ENCODE measurements around the gene RBM14.
"Not testable (repeated sequence)": the region's sequence is repeated elsewhere in the genome, so short reads cannot be mapped to it uniquely, and the experiment has no call there.

Gene RBM14

GRCh38 chr11:66616379-66617154 is at the start of gene RBM14:
Gene RBM14 (plus strand): TSS chr11:66616630. CDS start chr11:66616721, 91 bp downstream.
- peak; percentile 98 to 99 for DNase-seq (ENCODE audit: low read depth in 2 of 2)

GRCh38 chr11:66567787-66568123 is 48.7 kb upstream of the RBM14 start:
- DNase-seq (ENCODE audit: low read depth in 2 of 2) = no peak

- peak in 1 of 2 experiments; percentile 32 for DNase-seq (ENCODE audit: low read depth in 2 of 2)
Measured at GRCh38 chr11:66568124-66568916, 48.1 kb upstream of the RBM14 start, which contains the start of gene CTSF. Gene CTSF (minus strand): TSS chr11:66568606. CDS start chr11:66568486, 120 bp downstream.

GRCh38 chr11:66569076-66569475 is 47.4 kb upstream of the RBM14 start:
- DNase-seq (ENCODE audit: low read depth in 2 of 2) = no peak

GRCh38 chr11:66570079-66570849 is 46.2 kb upstream of the RBM14 start:
- no peak for DNase-seq (ENCODE audit: low read depth in 2 of 2)

GRCh38 chr11:66570850-66571180 is 45.6 kb upstream of the RBM14 start:
- DNase-seq (ENCODE audit: low read depth in 2 of 2) = no peak

- DNase-seq (ENCODE audit: low read depth in 2 of 2) = peak; percentile 20 to 36
Measured at GRCh38 chr11:66579017-66579606, 37.3 kb upstream of the RBM14 start.

- no peak for DNase-seq (ENCODE audit: low read depth in 2 of 2)
Measured at GRCh38 chr11:66580803-66581202, 35.6 kb upstream of the RBM14 start.

GRCh38 chr11:66581261-66581660 is 35.2 kb upstream of the RBM14 start:
- DNase-seq (ENCODE audit: low read depth in 2 of 2) = no peak

- not testable (repeated sequence) for DNase-seq (ENCODE audit: low read depth in 2 of 2)
Measured at GRCh38 chr11:66582565-66583147, 33.8 kb upstream of the RBM14 start.

GRCh38 chr11:66585447-66585846 is 31.0 kb upstream of the RBM14 start:
- not testable (repeated sequence) for DNase-seq (ENCODE audit: low read depth in 2 of 2)

GRCh38 chr11:66586136-66586535 is 30.3 kb upstream of the RBM14 start:
- no peak for DNase-seq (ENCODE audit: low read depth in 2 of 2)

- DNase-seq (ENCODE audit: low read depth in 2 of 2) = not testable (repeated sequence)
Measured at GRCh38 chr11:66589315-66589714, 27.1 kb upstream of the RBM14 start.

GRCh38 chr11:66589996-66590675 is 26.3 kb upstream of the RBM14 start:
- no peak for DNase-seq (ENCODE audit: low read depth in 2 of 2)

GRCh38 chr11:66591175-66591574 is 25.3 kb upstream of the RBM14 start:
- no peak for DNase-seq (ENCODE audit: low read depth in 2 of 2)

- DNase-seq (ENCODE audit: low read depth in 2 of 2) = peak; percentile 79 to 82
Measured at GRCh38 chr11:66592457-66593302, 23.8 kb upstream of the RBM14 start, which contains the start of the genes CCDC87 and CCS. Gene CCDC87 (minus strand): TSS chr11:66593063. CDS start chr11:66593015, 48 bp downstream. Gene CCS (plus strand): TSS chr11:66593185. CDS start chr11:66593262, 77 bp downstream.

GRCh38 chr11:66593303-66593635 is 23.2 kb upstream of the RBM14 start:
- no peak for DNase-seq (ENCODE audit: low read depth in 2 of 2)

GRCh38 chr11:66593650-66594049 is 22.8 kb upstream of the RBM14 start:
- no peak for DNase-seq (ENCODE audit: low read depth in 2 of 2)

- DNase-seq (ENCODE audit: low read depth in 2 of 2) = no peak
Measured at GRCh38 chr11:66595245-66595904, 21.1 kb upstream of the RBM14 start.

All from fibroblast of skin of left biceps (primary cell).